OCI-LY3 (cell line): ENCODE data around the gene SGPP1.

ENCODE experiments used
- EZH2phosphoT487 ChIP-seq: fragments of 200-600 bp; shearing (Covaris generic); IDR thresholded peaks from 2 replicates; pipeline ENCODE4 v1.6.1; 2018; ENCODE audit warnings: antibody characterized with exemption, mixed run types, low read depth
- TF ChIP-seq, protein P1 (sequence below): fragments of 200-600, 300-600 bp; sonication (generic); IDR thresholded peaks from 2 replicates; pipeline ENCODE4 v1.5.1; 2014; ENCODE audit warnings: antibody characterized with exemption, low read length, low read depth

- TF ChIP-seq, protein P1, sequence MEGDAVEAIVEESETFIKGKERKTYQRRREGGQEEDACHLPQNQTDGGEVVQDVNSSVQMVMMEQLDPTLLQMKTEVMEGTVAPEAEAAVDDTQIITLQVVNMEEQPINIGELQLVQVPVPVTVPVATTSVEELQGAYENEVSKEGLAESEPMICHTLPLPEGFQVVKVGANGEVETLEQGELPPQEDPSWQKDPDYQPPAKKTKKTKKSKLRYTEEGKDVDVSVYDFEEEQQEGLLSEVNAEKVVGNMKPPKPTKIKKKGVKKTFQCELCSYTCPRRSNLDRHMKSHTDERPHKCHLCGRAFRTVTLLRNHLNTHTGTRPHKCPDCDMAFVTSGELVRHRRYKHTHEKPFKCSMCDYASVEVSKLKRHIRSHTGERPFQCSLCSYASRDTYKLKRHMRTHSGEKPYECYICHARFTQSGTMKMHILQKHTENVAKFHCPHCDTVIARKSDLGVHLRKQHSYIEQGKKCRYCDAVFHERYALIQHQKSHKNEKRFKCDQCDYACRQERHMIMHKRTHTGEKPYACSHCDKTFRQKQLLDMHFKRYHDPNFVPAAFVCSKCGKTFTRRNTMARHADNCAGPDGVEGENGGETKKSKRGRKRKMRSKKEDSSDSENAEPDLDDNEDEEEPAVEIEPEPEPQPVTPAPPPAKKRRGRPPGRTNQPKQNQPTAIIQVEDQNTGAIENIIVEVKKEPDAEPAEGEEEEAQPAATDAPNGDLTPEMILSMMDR: no peak
- no peak for TF ChIP-seq EZH2phosphoT487
Measured at GRCh38 chr14:63666335-63666734, 61.5 kb downstream of the SGPP1 start.
